ENCODE results near the gene CHGA. TPM values are rescaled to one million over a fixed set of nuclear protein-coding genes. Genes with fewer than 3 reads are reported as not detected.

Gene CHGA
- total RNA-seq, 6 experiments from 2014 or later = 0.18 to 0.25 TPM; not detected in 4

DNA sequence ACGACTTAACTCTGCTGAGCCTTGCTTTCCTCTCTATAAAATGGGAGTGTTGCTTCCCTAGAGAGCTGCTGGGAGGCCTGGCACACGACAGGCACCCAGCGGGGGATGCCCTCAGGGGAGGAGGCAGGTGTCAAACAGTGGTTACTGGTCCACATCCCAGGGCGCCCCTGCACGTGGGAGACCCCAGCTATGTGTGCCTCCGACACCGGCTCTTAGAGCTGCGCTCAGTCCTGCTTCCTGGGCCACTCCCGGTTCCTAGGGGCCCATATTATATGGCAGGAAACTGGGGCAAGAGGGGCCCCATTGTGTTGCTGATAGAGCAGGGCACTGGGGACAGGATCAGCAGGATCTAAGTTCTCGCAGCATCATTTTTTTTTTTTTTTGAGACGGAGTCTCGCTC, 47.3 kb downstream of the CHGA start:
- 80% methylated on average over 1 of the region's 12 CpGs for WGBS (ENCODE audit: insufficient coverage, low coverage, low lambda C conversion rate, missing lambda C conversion rate)
- H3K27ac ChIP-seq = peak overlapping the region in 2 of 3 donors; percentile 33 to 68
- H3K9me3 ChIP-seq = no peaks in the 10 kb centered on the region
- intact Hi-C loops (cut with DNase I) = no loop called here
- no peak for DNase-seq
- ATAC-seq = no peak
- H3K4me1 ChIP-seq = peaks cover 0 to 34% (median 12%) of the 10 kb centered on the region in 4 donors
- H3K4me3 ChIP-seq = no peak overlapping the region
- TF ChIP-seq POLR2A (IDR thresholded peaks at IDR 0.05) = no peak
- TF ChIP-seq, protein P1, sequence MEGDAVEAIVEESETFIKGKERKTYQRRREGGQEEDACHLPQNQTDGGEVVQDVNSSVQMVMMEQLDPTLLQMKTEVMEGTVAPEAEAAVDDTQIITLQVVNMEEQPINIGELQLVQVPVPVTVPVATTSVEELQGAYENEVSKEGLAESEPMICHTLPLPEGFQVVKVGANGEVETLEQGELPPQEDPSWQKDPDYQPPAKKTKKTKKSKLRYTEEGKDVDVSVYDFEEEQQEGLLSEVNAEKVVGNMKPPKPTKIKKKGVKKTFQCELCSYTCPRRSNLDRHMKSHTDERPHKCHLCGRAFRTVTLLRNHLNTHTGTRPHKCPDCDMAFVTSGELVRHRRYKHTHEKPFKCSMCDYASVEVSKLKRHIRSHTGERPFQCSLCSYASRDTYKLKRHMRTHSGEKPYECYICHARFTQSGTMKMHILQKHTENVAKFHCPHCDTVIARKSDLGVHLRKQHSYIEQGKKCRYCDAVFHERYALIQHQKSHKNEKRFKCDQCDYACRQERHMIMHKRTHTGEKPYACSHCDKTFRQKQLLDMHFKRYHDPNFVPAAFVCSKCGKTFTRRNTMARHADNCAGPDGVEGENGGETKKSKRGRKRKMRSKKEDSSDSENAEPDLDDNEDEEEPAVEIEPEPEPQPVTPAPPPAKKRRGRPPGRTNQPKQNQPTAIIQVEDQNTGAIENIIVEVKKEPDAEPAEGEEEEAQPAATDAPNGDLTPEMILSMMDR (IDR thresholded peaks at IDR 0.05) = no peak
- H3K27me3 ChIP-seq = no peaks in the 10 kb centered on the region
- H3K36me3 ChIP-seq = no peaks in the 10 kb centered on the region

DNA sequence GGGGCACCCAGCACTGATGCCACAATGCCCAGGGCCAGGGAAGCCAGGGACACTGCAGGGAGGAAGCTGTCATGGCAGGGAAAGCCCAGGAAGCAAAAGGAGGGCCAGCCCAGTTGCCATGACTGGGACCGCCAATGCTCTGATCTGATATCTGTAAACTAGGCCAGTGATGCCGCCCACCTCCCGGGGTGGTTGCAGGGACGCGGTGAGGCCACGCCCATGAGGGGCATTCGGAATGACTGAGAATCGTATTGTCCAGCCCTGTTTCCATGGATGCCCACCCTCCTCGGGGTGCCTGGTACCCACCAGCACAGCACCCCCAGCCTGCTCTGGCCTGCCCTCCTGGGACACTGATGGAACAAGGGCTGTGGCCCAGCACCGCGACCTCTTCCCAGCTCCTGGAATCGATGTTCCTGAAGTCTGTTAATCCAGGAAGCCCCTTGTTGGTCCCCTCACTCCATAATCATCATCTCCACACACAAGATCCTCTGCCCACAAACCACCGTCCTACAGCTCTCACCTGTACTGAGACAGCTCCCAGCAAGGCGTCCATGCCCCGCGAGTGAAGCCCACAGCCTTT, 48.7 kb downstream of the CHGA start:
- no peaks in the 10 kb centered on the region for H3K36me3 ChIP-seq
- intact Hi-C loops (cut with DNase I) = no loop called here

DNA sequence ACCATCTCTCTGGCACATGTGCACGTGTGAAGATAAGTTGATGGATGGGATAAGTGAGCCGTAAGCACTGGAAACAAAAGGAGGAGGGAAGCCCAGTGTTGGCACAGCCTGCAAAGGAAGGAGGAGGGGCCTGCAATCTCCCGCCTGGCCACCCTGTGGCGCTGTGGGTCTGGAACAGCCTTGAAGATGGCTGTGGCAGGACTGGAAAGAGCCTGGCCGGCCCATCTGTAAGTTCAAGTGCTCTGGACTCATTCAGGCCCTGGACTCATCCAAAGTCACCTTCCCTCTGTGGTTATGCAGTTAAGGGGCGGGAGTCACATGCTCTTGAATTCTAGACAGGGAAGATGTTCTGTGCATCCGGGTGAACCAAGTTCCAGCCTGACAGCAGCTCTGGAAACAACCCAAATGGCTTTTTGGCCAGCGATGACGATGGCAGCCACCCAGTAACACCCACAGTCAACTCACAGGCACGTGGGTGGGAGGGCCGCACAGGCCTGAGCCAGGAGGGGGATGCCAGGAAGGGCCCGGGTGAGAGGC, 50.4 kb downstream of the CHGA start:
- H3K4me3 ChIP-seq = no peak overlapping the region
- 21% methylated on average over 4 of the region's 12 CpGs for WGBS (ENCODE audit: insufficient coverage, low coverage, low lambda C conversion rate, missing lambda C conversion rate)
- no peaks in the 10 kb centered on the region for H3K27me3 ChIP-seq
- DNase-seq (peak; percentile 83 to 91 (median 90)), ATAC-seq (peak; percentile 83 to 85 (median 84))
- H3K36me3 ChIP-seq = no peaks in the 10 kb centered on the region
- H3K9me3 ChIP-seq = peaks cover 0 to under 1% (median 0%) of the 10 kb centered on the region in 4 donors
- H3K4me1 ChIP-seq = peaks cover 0 to 30% (median 10%) of the 10 kb centered on the region in 4 donors
- H3K27ac ChIP-seq = peak overlapping the region; percentile 63 to 79 (median 69)
- intact Hi-C loops (cut with DNase I) = no loop called here
- no peak for TF ChIP-seq POLR2A (IDR thresholded peaks at IDR 0.05)
- TF ChIP-seq, protein P1 (IDR thresholded peaks at IDR 0.05) = peak; percentile 71 to 97 (median 88)

More for the DNA sequence above, 48.7 kb downstream of the CHGA start:
- H3K4me3 ChIP-seq = no peak overlapping the region
- DNase-seq (peak in 1 of 3 donors; percentile 37), ATAC-seq (no peak)
- no peaks in the 10 kb centered on the region for H3K9me3 ChIP-seq
- H3K27me3 ChIP-seq = no peaks in the 10 kb centered on the region
- 97% methylated on average over 8 of the region's 16 CpGs for WGBS (ENCODE audit: insufficient coverage, low coverage, low lambda C conversion rate, missing lambda C conversion rate)
- H3K27ac ChIP-seq = no peak overlapping the region
- no peak for TF ChIP-seq POLR2A (IDR thresholded peaks at IDR 0.05)
- TF ChIP-seq, protein P1 (IDR thresholded peaks at IDR 0.05) = no peak
- peaks cover 0 to 30% (median 10%) of the 10 kb centered on the region in 4 donors for H3K4me1 ChIP-seq

DNA sequence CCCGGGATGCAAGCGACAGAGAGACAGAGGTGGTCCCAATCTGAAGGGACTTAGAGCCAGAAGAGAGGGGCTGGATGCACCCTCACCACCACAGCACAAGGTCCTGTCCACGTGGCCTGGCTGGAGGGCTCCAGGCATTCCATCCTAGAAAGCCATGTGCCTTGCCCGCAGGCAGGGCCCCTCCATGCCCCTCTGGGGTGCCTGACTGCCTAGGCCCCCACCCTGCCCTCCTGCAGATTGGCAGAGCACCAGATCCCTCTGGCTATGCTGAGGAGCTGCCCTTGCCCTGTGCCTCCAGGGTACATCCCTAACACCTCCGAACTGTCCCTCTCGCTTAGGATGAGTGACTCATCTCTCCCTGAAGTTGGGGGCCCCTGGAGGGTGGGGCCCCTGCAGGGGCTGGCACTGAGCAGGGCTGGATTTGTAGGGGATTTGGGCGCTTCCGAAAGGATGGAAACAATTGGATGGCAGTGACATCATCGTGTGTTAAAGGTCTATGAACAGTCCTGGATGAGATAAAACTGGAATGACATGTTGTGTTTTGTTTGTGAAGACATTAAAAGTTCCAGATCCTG, 50.9 kb downstream of the CHGA start:
- Histone ChIP-seq H3K36me3 (no peaks in the 10 kb centered on the region), H3K4me3 (no peak overlapping the region), H3K4me1 (peaks cover 0 to 30% (median 10%) of the 10 kb centered on the region in 4 donors), H3K9me3 (peaks cover 0 to 2% (median 0%) of the 10 kb centered on the region in 4 donors), H3K27ac (peak overlapping the region; percentile 63 to 79 (median 69)), H3K27me3 (no peaks in the 10 kb centered on the region)
- TF ChIP-seq POLR2A (IDR thresholded peaks at IDR 0.05) = no peak
- TF ChIP-seq, protein P1 (IDR thresholded peaks at IDR 0.05) = no peak
- ATAC-seq (peak; percentile 14 to 59 (median 28)), DNase-seq (no peak)
- WGBS (ENCODE audit: insufficient coverage, low coverage, low lambda C conversion rate, missing lambda C conversion rate) = 47% methylated on average over 5 of the region's 9 CpGs
- intact Hi-C loops (cut with DNase I) = no loop called here

Data from right lobe of liver (tissue), 6 donors.